ENCODE measurements around the gene ZNF207.

- no peak for TF ChIP-seq POLR2AphosphoS5 (IDR thresholded peaks at IDR 0.05)
- TF ChIP-seq CTCF (IDR thresholded peaks at IDR 0.05), result no peak
- TF ChIP-seq POLR2A (IDR thresholded peaks at IDR 0.05), result no peak
- TF ChIP-seq EP300 (IDR thresholded peaks at IDR 0.05), result no peak
Observed at GRCh38 chr17:32331243-32332040, 18.5 kb upstream of the ZNF207 start.

Data from stomach (tissue), 4 donors.